ENCODE measurements around the gene ALG3.
"Not testable (repeated sequence)": the region's sequence is repeated elsewhere in the genome, so short reads cannot be mapped to it uniquely, and the experiment has no call there.

Gene ALG3

GRCh38 chr3:184282941-184283340, 34.2 kb upstream of the ALG3 start:
- H3K27me3 ChIP-seq (ENCODE audit: control insufficient read depth in 5 of 5, insufficient read depth in 4 of 5, low read length in 5 of 5), result peaks cover 0 to 8% (median 4%) of the 10 kb centered on the region in 5 donors
- no peaks in the 10 kb centered on the region for H3K36me3 ChIP-seq (ENCODE audit: control insufficient read depth in 5 of 5, insufficient read depth in 5 of 5, low read length in 5 of 5)
- no peak overlapping the region for H3K4me3 ChIP-seq (ENCODE audit: low read depth in 1 of 5, low read length in 5 of 5)
- H3K9ac ChIP-seq (ENCODE audit: low read length in 5 of 5), result no peak overlapping the region
- peaks cover 0 to 4% (median 0%) of the 10 kb centered on the region in 5 donors for H3K4me1 ChIP-seq (ENCODE audit: control insufficient read depth in 5 of 5, insufficient read depth in 5 of 5, low read length in 5 of 5)
- peaks cover 0 to 3% (median 0%) of the 10 kb centered on the region in 5 donors for H3K9me3 ChIP-seq (ENCODE audit: control insufficient read depth in 5 of 5, low read length in 5 of 5)
- H3K27ac ChIP-seq (ENCODE audit: low read depth, low read length), result no peak overlapping the region

- Histone ChIP-seq H3K4me1 (ENCODE audit: control insufficient read depth in 5 of 5, insufficient read depth in 5 of 5, low read length in 5 of 5) (peaks cover 0 to 5% (median 0%) of the 10 kb centered on the region in 5 donors), H3K9me3 (ENCODE audit: control insufficient read depth in 5 of 5, low read length in 5 of 5) (peaks cover 0 to 3% (median 0%) of the 10 kb centered on the region in 5 donors), H3K27ac (ENCODE audit: low read depth, low read length) (no peak overlapping the region), H3K4me3 (ENCODE audit: low read depth in 1 of 5, low read length in 5 of 5) (no peak overlapping the region), H3K9ac (ENCODE audit: low read length in 5 of 5) (no peak overlapping the region), H3K36me3 (ENCODE audit: control insufficient read depth in 5 of 5, insufficient read depth in 5 of 5, low read length in 5 of 5) (no peaks in the 10 kb centered on the region), H3K27me3 (ENCODE audit: control insufficient read depth in 5 of 5, insufficient read depth in 4 of 5, low read length in 5 of 5) (peaks cover 11 to 41% (median 26%) of the 10 kb centered on the region in 5 donors)
Observed at GRCh38 chr3:184277366-184277765, 28.6 kb upstream of the ALG3 start.

GRCh38 chr3:184275961-184276910, 27.5 kb upstream of the ALG3 start, which contains the start of gene ECE2:
ECE2 (plus strand) TSS chr3:184276022; CDS start chr3:184276154, 132 bp downstream.
- Histone ChIP-seq H3K9ac (ENCODE audit: low read length in 5 of 5) (no peak within 1 kb of the TSS), H3K27ac (ENCODE audit: low read depth, low read length) (no peak within 1 kb of the TSS), H3K36me3 (ENCODE audit: control insufficient read depth in 5 of 5, insufficient read depth in 5 of 5, low read length in 5 of 5) (no peaks in the 10 kb centered on the region), H3K9me3 (ENCODE audit: control insufficient read depth in 5 of 5, low read length in 5 of 5) (peaks cover 0 to 3% (median 0%) of the 10 kb centered on the region in 5 donors), H3K27me3 (ENCODE audit: control insufficient read depth in 5 of 5, insufficient read depth in 4 of 5, low read length in 5 of 5) (peaks cover 11 to 41% (median 26%) of the 10 kb centered on the region in 5 donors), H3K4me3 (ENCODE audit: low read depth in 1 of 5, low read length in 5 of 5) (no peak within 1 kb of the TSS), H3K4me1 (ENCODE audit: control insufficient read depth in 5 of 5, insufficient read depth in 5 of 5, low read length in 5 of 5) (peaks cover 0 to 5% (median 0%) of the 10 kb centered on the region in 5 donors)

- Histone ChIP-seq H3K4me3 (ENCODE audit: low read depth in 1 of 5, low read length in 5 of 5) (no peak overlapping the region), H3K9ac (ENCODE audit: low read length in 5 of 5) (no peak overlapping the region), H3K4me1 (ENCODE audit: control insufficient read depth in 5 of 5, insufficient read depth in 5 of 5, low read length in 5 of 5) (peaks cover 0 to 5% (median 0%) of the 10 kb centered on the region in 5 donors), H3K27ac (ENCODE audit: low read depth, low read length) (no peak overlapping the region), H3K9me3 (ENCODE audit: control insufficient read depth in 5 of 5, low read length in 5 of 5) (peaks cover 0 to 3% (median 0%) of the 10 kb centered on the region in 5 donors), H3K27me3 (ENCODE audit: control insufficient read depth in 5 of 5, insufficient read depth in 4 of 5, low read length in 5 of 5) (peaks cover 11 to 41% (median 26%) of the 10 kb centered on the region in 5 donors), H3K36me3 (ENCODE audit: control insufficient read depth in 5 of 5, insufficient read depth in 5 of 5, low read length in 5 of 5) (no peaks in the 10 kb centered on the region)
Observed at GRCh38 chr3:184275381-184275701, 26.6 kb upstream of the ALG3 start.

GRCh38 chr3:184272269-184272668, 23.5 kb upstream of the ALG3 start:
- Histone ChIP-seq H3K9me3 (ENCODE audit: control insufficient read depth in 5 of 5, low read length in 5 of 5) (peaks cover 0 to 3% (median 0%) of the 10 kb centered on the region in 5 donors), H3K27ac (ENCODE audit: low read depth, low read length) (no peak overlapping the region), H3K36me3 (ENCODE audit: control insufficient read depth in 5 of 5, insufficient read depth in 5 of 5, low read length in 5 of 5) (no peaks in the 10 kb centered on the region), H3K27me3 (ENCODE audit: control insufficient read depth in 5 of 5, insufficient read depth in 4 of 5, low read length in 5 of 5) (peaks cover 10 to 30% (median 21%) of the 10 kb centered on the region in 5 donors), H3K4me1 (ENCODE audit: control insufficient read depth in 5 of 5, insufficient read depth in 5 of 5, low read length in 5 of 5) (peaks cover 0 to 5% (median 0%) of the 10 kb centered on the region in 5 donors), H3K4me3 (ENCODE audit: low read depth in 1 of 5, low read length in 5 of 5) (no peak overlapping the region), H3K9ac (ENCODE audit: low read length in 5 of 5) (no peak overlapping the region)

- H3K9me3 ChIP-seq (ENCODE audit: control insufficient read depth in 5 of 5, low read length in 5 of 5); H3K9ac ChIP-seq (ENCODE audit: low read length in 5 of 5); H3K4me3 ChIP-seq (ENCODE audit: low read depth in 1 of 5, low read length in 5 of 5); H3K36me3 ChIP-seq (ENCODE audit: control insufficient read depth in 5 of 5, insufficient read depth in 5 of 5, low read length in 5 of 5); H3K27ac ChIP-seq (ENCODE audit: low read depth, low read length); H3K4me1 ChIP-seq (ENCODE audit: control insufficient read depth in 5 of 5, insufficient read depth in 5 of 5, low read length in 5 of 5): not testable (repeated sequence)
- H3K27me3 ChIP-seq (ENCODE audit: control insufficient read depth in 5 of 5, insufficient read depth in 4 of 5, low read length in 5 of 5), result peaks cover 9 to 16% (median 11%) of the 10 kb centered on the region in 5 donors
Observed at GRCh38 chr3:184267249-184267648, 18.5 kb upstream of the ALG3 start.

- no peaks in the 10 kb centered on the region for H3K36me3 ChIP-seq (ENCODE audit: control insufficient read depth in 5 of 5, insufficient read depth in 5 of 5, low read length in 5 of 5)
- H3K27me3 ChIP-seq (ENCODE audit: control insufficient read depth in 5 of 5, insufficient read depth in 4 of 5, low read length in 5 of 5), result peaks cover 27 to 46% (median 35%) of the 10 kb centered on the region in 5 donors
- H3K9me3 ChIP-seq (ENCODE audit: control insufficient read depth in 5 of 5, low read length in 5 of 5), result no peaks in the 10 kb centered on the region
- no peak overlapping the region for H3K9ac ChIP-seq (ENCODE audit: low read length in 5 of 5)
- no peak overlapping the region for H3K4me3 ChIP-seq (ENCODE audit: low read depth in 1 of 5, low read length in 5 of 5)
- H3K27ac ChIP-seq (ENCODE audit: low read depth, low read length), result no peak overlapping the region
- H3K4me1 ChIP-seq (ENCODE audit: control insufficient read depth in 5 of 5, insufficient read depth in 5 of 5, low read length in 5 of 5), result peaks cover 2 to 29% (median 22%) of the 10 kb centered on the region in 5 donors
Observed at GRCh38 chr3:184262764-184263179, 14.0 kb upstream of the ALG3 start.

GRCh38 chr3:184261854-184262763, 13.3 kb upstream of the ALG3 start:
- H3K27ac ChIP-seq (ENCODE audit: low read depth, low read length), result no peak overlapping the region
- peak overlapping the region; percentile 39 to 63 (median 53) for H3K4me3 ChIP-seq (ENCODE audit: low read depth in 1 of 5, low read length in 5 of 5)
- H3K9ac ChIP-seq (ENCODE audit: low read length in 5 of 5), result no peak overlapping the region
- no peaks in the 10 kb centered on the region for H3K36me3 ChIP-seq (ENCODE audit: control insufficient read depth in 5 of 5, insufficient read depth in 5 of 5, low read length in 5 of 5)
- peaks cover 27 to 46% (median 35%) of the 10 kb centered on the region in 5 donors for H3K27me3 ChIP-seq (ENCODE audit: control insufficient read depth in 5 of 5, insufficient read depth in 4 of 5, low read length in 5 of 5)
- H3K4me1 ChIP-seq (ENCODE audit: control insufficient read depth in 5 of 5, insufficient read depth in 5 of 5, low read length in 5 of 5), result peaks cover 2 to 29% (median 22%) of the 10 kb centered on the region in 5 donors
- H3K9me3 ChIP-seq (ENCODE audit: control insufficient read depth in 5 of 5, low read length in 5 of 5), result no peaks in the 10 kb centered on the region

- Histone ChIP-seq H3K9me3 (ENCODE audit: control insufficient read depth in 5 of 5, low read length in 5 of 5) (no peaks in the 10 kb centered on the region), H3K36me3 (ENCODE audit: control insufficient read depth in 5 of 5, insufficient read depth in 5 of 5, low read length in 5 of 5) (no peaks in the 10 kb centered on the region), H3K27ac (ENCODE audit: low read depth, low read length) (no peak within 1 kb of the TSS), H3K27me3 (ENCODE audit: control insufficient read depth in 5 of 5, insufficient read depth in 4 of 5, low read length in 5 of 5) (peaks cover 27 to 46% (median 35%) of the 10 kb centered on the region in 5 donors), H3K4me1 (ENCODE audit: control insufficient read depth in 5 of 5, insufficient read depth in 5 of 5, low read length in 5 of 5) (peaks cover 2 to 29% (median 22%) of the 10 kb centered on the region in 5 donors), H3K4me3 (ENCODE audit: low read depth in 1 of 5, low read length in 5 of 5) (peak within 1 kb of the TSS; percentile 39 to 63 (median 53)), H3K9ac (ENCODE audit: low read length in 5 of 5) (no peak within 1 kb of the TSS)
Observed at GRCh38 chr3:184261270-184261853, 12.6 kb upstream of the ALG3 start, which contains the start of gene CAMK2N2. CAMK2N2 (minus strand) TSS chr3:184261553; CDS start chr3:184261285, 268 bp downstream.

All from subcutaneous abdominal adipose tissue (tissue), 5 donors.